ENCODE data around the gene LDLRAD3. TPM values are rescaled to one million over a fixed set of nuclear protein-coding genes. Genes with fewer than 3 reads are reported as not detected.

LDLRAD3 gene
- polyA plus RNA-seq, 1 donor (not counting 4 experiments of a cell fraction or from before 2014, with no cell fraction given): 13.1 TPM

GRCh38 chr11:36247493-36247892, 303.6 kb downstream of the LDLRAD3 start:
- Histone ChIP-seq H3K27ac (ENCODE audit: control insufficient read depth, insufficient read depth, low read length) (no peak overlapping the region), H3K9me3 (ENCODE audit: control insufficient read depth, low read depth, low read length) (no peaks in the 10 kb centered on the region), H3K9me1 (ENCODE audit: control insufficient read depth, extremely low read depth, insufficient read depth, low read length) (no peaks in the 10 kb centered on the region), H3K36me3 (ENCODE audit: control insufficient read depth in 2 of 2, extremely low read depth in 1 of 2, insufficient read depth in 2 of 2, low read length in 2 of 2) (no peaks in the 10 kb centered on the region), H3K4me2 (ENCODE audit: control insufficient read depth, extremely low read depth, insufficient read depth, low read depth, low read length) (no peak overlapping the region), H4K20me1 (ENCODE audit: control insufficient read depth, extremely low read depth, insufficient read depth, low read length) (no peaks in the 10 kb centered on the region), H3K27me3 (ENCODE audit: control insufficient read depth, extremely low read depth, insufficient read depth, low read length) (no peaks in the 10 kb centered on the region), H3K4me1 (ENCODE audit: control insufficient read depth, extremely low read depth, insufficient read depth, low read length) (peaks cover 17% of the 10 kb centered on the region), H2AFZ (ENCODE audit: control insufficient read depth, low read length) (no peak overlapping the region), H3K79me2 (ENCODE audit: control insufficient read depth, insufficient read depth, low read length) (no peaks in the 10 kb centered on the region), H3K4me3 (ENCODE audit: control insufficient read depth in 2 of 3, extremely low read depth in 1 of 3, insufficient read depth in 2 of 3, low read depth in 1 of 3, low read length in 3 of 3) (no peak overlapping the region), H3K9ac (ENCODE audit: control insufficient read depth, extremely low read depth, insufficient read depth, low read length) (no peak overlapping the region)
- dilution Hi-C loops (cut with MboI; ENCODE audit: extremely low pct_ligation_motif_present, low sequenced_read_pairs): no loop called here
- DNase-seq (ENCODE audit: low read depth, low spot score) (no peak), FAIRE-seq (no peak)
- no peak for TF ChIP-seq EZH2 (IDR thresholded peaks at IDR 0.05; ENCODE audit: low read length)
- no peak for TF ChIP-seq CTCF (optimal IDR thresholded peaks at IDR 0.05 in 1 of 3, IDR thresholded peaks at IDR 0.05 in 1 of 3, conservative IDR thresholded peaks at IDR 0.05 in 1 of 3; ENCODE audit: extremely low read depth in 1 of 3, insufficient read depth in 2 of 3, low read length in 3 of 3)

GRCh38 chr11:36248436-36248835, 304.6 kb downstream of the LDLRAD3 start:
- Histone ChIP-seq H3K27ac (ENCODE audit: control insufficient read depth, insufficient read depth, low read length) (no peak overlapping the region), H3K79me2 (ENCODE audit: control insufficient read depth, insufficient read depth, low read length) (no peaks in the 10 kb centered on the region), H3K27me3 (ENCODE audit: control insufficient read depth, extremely low read depth, insufficient read depth, low read length) (no peaks in the 10 kb centered on the region), H3K4me3 (ENCODE audit: control insufficient read depth in 2 of 3, extremely low read depth in 1 of 3, insufficient read depth in 2 of 3, low read depth in 1 of 3, low read length in 3 of 3) (no peak overlapping the region), H3K9ac (ENCODE audit: control insufficient read depth, extremely low read depth, insufficient read depth, low read length) (no peak overlapping the region), H3K9me3 (ENCODE audit: control insufficient read depth, low read depth, low read length) (no peaks in the 10 kb centered on the region), H4K20me1 (ENCODE audit: control insufficient read depth, extremely low read depth, insufficient read depth, low read length) (no peaks in the 10 kb centered on the region), H3K4me1 (ENCODE audit: control insufficient read depth, extremely low read depth, insufficient read depth, low read length) (peaks cover 22% of the 10 kb centered on the region), H3K9me1 (ENCODE audit: control insufficient read depth, extremely low read depth, insufficient read depth, low read length) (no peaks in the 10 kb centered on the region), H3K36me3 (ENCODE audit: control insufficient read depth in 2 of 2, extremely low read depth in 1 of 2, insufficient read depth in 2 of 2, low read length in 2 of 2) (no peaks in the 10 kb centered on the region), H3K4me2 (ENCODE audit: control insufficient read depth, extremely low read depth, insufficient read depth, low read depth, low read length) (peak overlapping the region; percentile 30), H2AFZ (ENCODE audit: control insufficient read depth, low read length) (no peak overlapping the region)
- FAIRE-seq: no peak
- dilution Hi-C loops (cut with MboI; ENCODE audit: extremely low pct_ligation_motif_present, low sequenced_read_pairs): no loop called here
- TF ChIP-seq EZH2 (IDR thresholded peaks at IDR 0.05; ENCODE audit: low read length) (no peak), CTCF (optimal IDR thresholded peaks at IDR 0.05 in 1 of 3, IDR thresholded peaks at IDR 0.05 in 1 of 3, conservative IDR thresholded peaks at IDR 0.05 in 1 of 3; ENCODE audit: extremely low read depth in 1 of 3, insufficient read depth in 2 of 3, low read length in 3 of 3) (no peak)
- DNase-seq (ENCODE audit: low read depth, low spot score): no peak

All from keratinocyte (primary cell).